H9 (cell line): ENCODE data around the gene ARL4D. TPM values are rescaled to one million over a fixed set of nuclear protein-coding genes. Genes with fewer than 3 reads are reported as not detected.

Source experiments
- DNase-seq: peaks from one replicate; pipeline ENCODE4 v3.0.0-alpha.2; 2017
- H2AFZ ChIP-seq: one replicate; pipeline ENCODE4 v1.6.1; 2013; ENCODE audit warnings: mild to moderate bottlenecking, low read length, control low read depth, moderate library complexity
- H2AK5ac ChIP-seq: 2 replicates; pipeline ENCODE4 v1.6.1; 2013; ENCODE audit warnings: low read length, control low read depth, mixed read lengths; ENCODE audit not compliant: insufficient read length
- H2BK120ac ChIP-seq: one replicate; pipeline ENCODE4 v1.6.1; 2013; ENCODE audit warnings: low read depth, mild to moderate bottlenecking, low read length, control low read depth, inconsistent platforms; ENCODE audit not compliant: poor library complexity, severe bottlenecking
- H2BK12ac ChIP-seq: 2 replicates; pipeline ENCODE4 v1.6.1; 2013; ENCODE audit warnings: low read length, control low read depth, mixed read lengths, low read depth; ENCODE audit not compliant: insufficient read length
- H2BK15ac ChIP-seq: 2 replicates; pipeline ENCODE4 v1.6.1; 2013; ENCODE audit warnings: low read depth, low read length, control low read depth
- H2BK20ac ChIP-seq: one replicate; pipeline ENCODE4 v1.6.1; 2013; ENCODE audit warnings: low read depth, mild to moderate bottlenecking, low read length, control low read depth, inconsistent platforms; ENCODE audit not compliant: poor library complexity, severe bottlenecking
- H2BK5ac ChIP-seq: 2 replicates; pipeline ENCODE4 v1.6.1; 2013; ENCODE audit warnings: low read length, control low read depth, mixed read lengths; ENCODE audit not compliant: insufficient read length
- H3K14ac ChIP-seq: 2 replicates; pipeline ENCODE4 v1.6.1; 2013; ENCODE audit warnings: low read length, control low read depth; ENCODE audit not compliant: insufficient read depth
- H3K18ac ChIP-seq: 2 replicates; pipeline ENCODE4 v1.6.1; 2013; ENCODE audit warnings: low read depth, mild to moderate bottlenecking, mixed read lengths, low read length, control low read depth; ENCODE audit not compliant: insufficient read length
- H3K23ac ChIP-seq: 2 replicates; pipeline ENCODE4 v1.6.1; 2013; ENCODE audit warnings: low read length, control low read depth, mixed read lengths, low read depth; ENCODE audit not compliant: insufficient read length
- H3K23me2 ChIP-seq: 2 replicates; pipeline ENCODE4 v1.6.1; 2013; ENCODE audit warnings: low read depth, mild to moderate bottlenecking, mixed read lengths, low read length, control low read depth; ENCODE audit not compliant: insufficient read length, poor library complexity, severe bottlenecking
- H3K27ac ChIP-seq: 2 replicates; pipeline ENCODE4 v1.5.1; 2013; ENCODE audit warnings: low read length, control low read depth, mixed read lengths, low read depth; ENCODE audit not compliant: insufficient read length
- H3K27me3 ChIP-seq: 2 replicates; pipeline ENCODE4 v1.6.1; 2013; ENCODE audit warnings: low read length, control low read depth, inconsistent platforms; ENCODE audit not compliant: insufficient read depth
- H3K4ac ChIP-seq: 2 replicates; pipeline ENCODE4 v1.6.1; 2013; ENCODE audit warnings: low read depth, mild to moderate bottlenecking, control low read depth, inconsistent platforms, low read length, moderate library complexity
- H3K4me1 ChIP-seq: 2 replicates; pipeline ENCODE4 v1.6.1; 2013; ENCODE audit warnings: low read length, control low read depth, inconsistent platforms; ENCODE audit not compliant: insufficient read depth
- H3K4me2 ChIP-seq: 2 replicates; pipeline ENCODE4 v1.6.1; 2013; ENCODE audit warnings: low read length, control low read depth, mixed read lengths; ENCODE audit not compliant: insufficient read length, insufficient read depth
- H3K56ac ChIP-seq: 2 replicates; pipeline ENCODE4 v1.6.1; 2013; ENCODE audit warnings: low read depth, mild to moderate bottlenecking, mixed read lengths, low read length, control low read depth; ENCODE audit not compliant: insufficient read length
- H3K79me1 ChIP-seq: 2 replicates; pipeline ENCODE4 v1.6.1; 2013; ENCODE audit warnings: low read depth, mild to moderate bottlenecking, moderate library complexity, low read length, control low read depth, inconsistent platforms; ENCODE audit not compliant: insufficient read depth, poor library complexity, severe bottlenecking
- H3K79me2 ChIP-seq: 2 replicates; pipeline ENCODE4 v1.6.1; 2013; ENCODE audit warnings: low read length, control low read depth, inconsistent platforms; ENCODE audit not compliant: insufficient read depth
- H3K9ac ChIP-seq: 2 replicates; pipeline ENCODE4 v1.6.1; 2013; ENCODE audit warnings: low read length, control low read depth, mixed read lengths; ENCODE audit not compliant: insufficient read length; ENCODE audit errors: extremely low read depth
- H3K9me3 ChIP-seq: one replicate; pipeline ENCODE4 v1.6.1; 2013; ENCODE audit warnings: low read depth, low read length, inconsistent platforms; ENCODE audit not compliant: control insufficient read depth
- H3T11ph ChIP-seq: one replicate; pipeline ENCODE4 v1.6.1; 2013; ENCODE audit warnings: mild to moderate bottlenecking, low read length, control low read depth, inconsistent platforms
- H4K20me1 ChIP-seq: one replicate; pipeline ENCODE4 v1.6.1; 2013; ENCODE audit not compliant: control insufficient read depth, insufficient read length, insufficient read depth
- H4K5ac ChIP-seq: 2 replicates; pipeline ENCODE4 v1.6.1; 2013; ENCODE audit warnings: low read depth, mild to moderate bottlenecking, mixed read lengths, low read length, control low read depth; ENCODE audit not compliant: insufficient read length
- H4K8ac ChIP-seq: replicated peaks from 2 replicates; pipeline ENCODE4 v1.6.1; 2013; ENCODE audit warnings: low read length, control low read depth, mixed read lengths, low read depth; ENCODE audit not compliant: insufficient read length
- H4K91ac ChIP-seq: 2 replicates; pipeline ENCODE4 v1.6.1; 2013; ENCODE audit warnings: low read depth, mild to moderate bottlenecking, moderate library complexity, mixed read lengths, low read length, control low read depth; ENCODE audit not compliant: insufficient read length
- H3K27ac Mint-ChIP-seq, 3 experiments: 2 replicates in 2 of 3; 3 replicates in 1 of 3; pipeline ENCODE4 v1.8.0; 2020 to 2021; ENCODE audit warnings: mixed read lengths in 3 of 3, mild to moderate bottlenecking in 1 of 3, moderate library complexity in 1 of 3
- H3K27me3 Mint-ChIP-seq: 2 replicates; pipeline ENCODE4 v1.8.0; 2021; ENCODE audit warnings: low read depth, mild to moderate bottlenecking, moderate library complexity, mixed read lengths
- H3K36me3 Mint-ChIP-seq, 3 experiments: 2 replicates in 2 of 3; 3 replicates in 1 of 3; pipeline ENCODE4 v1.8.0; 2020 to 2021; ENCODE audit warnings: low read depth in 3 of 3, mixed read lengths in 3 of 3; ENCODE audit not compliant: insufficient read depth in 1 of 3
- H3K4me1 Mint-ChIP-seq, 2 experiments: 2 replicates each; pipeline ENCODE4 v1.8.0; 2020; ENCODE audit warnings: mixed read lengths in 2 of 2
- H3K4me3 Mint-ChIP-seq, 2 experiments: 2 replicates in 1 of 2; 3 replicates in 1 of 2; pipeline ENCODE4 v1.8.0; 2020 to 2021; ENCODE audit warnings: mild to moderate bottlenecking in 2 of 2, mixed read lengths in 2 of 2, moderate library complexity in 1 of 2
- H3K9me3 Mint-ChIP-seq, 2 experiments: 2 replicates in 1 of 2; 3 replicates in 1 of 2; pipeline ENCODE4 v1.8.0; 2020; ENCODE audit warnings: mild to moderate bottlenecking in 2 of 2, mixed read lengths in 2 of 2, moderate library complexity in 1 of 2
- CTCF ChIP-seq: fragments of 200-600 bp; sonication (generic); conservative IDR thresholded peaks from 3 replicates; pipeline ENCODE4 v1.8.0; 2021; ENCODE audit warnings: antibody characterized with exemption, mild to moderate bottlenecking
- WGBS: extraction: QIAGEN DNeasy Blood & Tissue Kit; methylation state at CpG from one replicate; pipeline ENCODE4 v1.1.7; 2013; ENCODE audit warnings: missing lambda C conversion rate, low lambda C conversion rate, mixed read lengths; ENCODE audit not compliant: insufficient read length; ENCODE audit errors: extremely low coverage; 5-methylcytosine and 5-hydroxymethylcytosine counted together
- total RNA-seq: library from RNA; stranded (reverse); gene quantifications from 2 replicates; pipeline ENCODE4 v1.2.1, GENCODE V29; 2021

Gene ARL4D
- total RNA-seq, 1 experiment from 2014 or later = 6.2 TPM

GRCh38 chr17:43378766-43379165, 20.0 kb upstream of the ARL4D start:
- Histone ChIP-seq H2AK5ac (no peak overlapping the region), H4K8ac (no peak overlapping the region), H3K9me3 (no peaks in the 10 kb centered on the region), H3K23me2 (no peaks in the 10 kb centered on the region), H3K56ac (no peak overlapping the region), H3K79me2 (no peaks in the 10 kb centered on the region), H3K9ac (no peak overlapping the region), H3K79me1 (no peaks in the 10 kb centered on the region), H3K4me2 (no peak overlapping the region), H3K27me3 (no peaks in the 10 kb centered on the region), H3K27ac (no peak overlapping the region), H2BK120ac (no peak overlapping the region), H3K4ac (no peak overlapping the region), H3K23ac (no peak overlapping the region), H2BK12ac (no peak overlapping the region), H3T11ph (no peak overlapping the region), H4K20me1 (no peaks in the 10 kb centered on the region), H2BK5ac (no peak overlapping the region), H3K14ac (no peak overlapping the region), H2BK15ac (no peak overlapping the region; the same call in 1 of the 2 replicates), H4K91ac (no peak overlapping the region), H3K4me1 (no peaks in the 10 kb centered on the region; the same call in 1 of the 2 replicates), H3K18ac (no peak overlapping the region), H4K5ac (no peak overlapping the region), H2AFZ (no peak overlapping the region), H2BK20ac (no peak overlapping the region)
- Mint-ChIP-seq H3K27ac (no peak overlapping the region), H3K9me3 (peaks cover 16 to 21% of the 10 kb centered on the region in 2 experiments), H3K4me1 (peaks cover 8 to 9% of the 10 kb centered on the region in 2 experiments), H3K36me3 (peaks cover 4 to 13% (median 11%) of the 10 kb centered on the region in 3 experiments; a peak in 6 of 7 replicates), H3K27me3 (no peaks in the 10 kb centered on the region; the same call in 1 of the 2 replicates), H3K4me3 (no peak overlapping the region)
- TF ChIP-seq CTCF = no peak
- no peak for DNase-seq
- no CpG with 5 or more reads among the region's 26 CpGs for WGBS
